NCI-H2107 (cell line): ENCODE results near the gene ITGB6.

Source experiments
- DNase-seq: peaks from one replicate; lab custom pipeline; 2025; lab: John Stamatoyannopoulos, UW

The ITGB6 gene

GRCh38 chr2:160221391-160222276 is 21.6 kb upstream of the ITGB6 start:
- no peak for DNase-seq

GRCh38 chr2:160220545-160221009 is 20.5 kb upstream of the ITGB6 start:
- no peak for DNase-seq

GRCh38 chr2:160220026-160220425 is 20.0 kb upstream of the ITGB6 start:
- no peak for DNase-seq

- no peak for DNase-seq
Observed at GRCh38 chr2:160214461-160215445, 14.7 kb upstream of the ITGB6 start.

DNA sequence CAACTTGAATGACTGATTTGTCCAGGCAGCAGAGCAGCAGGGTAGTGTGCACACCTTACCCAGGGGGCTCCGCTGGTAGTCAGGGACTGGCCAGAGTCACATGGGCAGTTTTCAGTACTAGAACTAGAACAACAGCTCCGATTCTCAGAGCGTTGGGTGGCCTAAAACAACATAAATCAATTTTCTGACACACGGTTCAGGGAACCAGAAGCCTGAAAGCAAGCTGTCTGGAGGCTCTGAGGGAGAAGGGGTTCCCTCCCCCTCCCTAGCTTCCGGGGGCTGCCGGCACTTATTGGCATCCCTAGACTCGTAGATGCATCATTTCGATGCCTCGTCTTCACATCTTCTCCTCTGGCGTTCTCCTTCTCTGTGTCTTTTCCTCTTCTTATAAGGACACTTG is 13.4 kb upstream of the ITGB6 start:
- DNase-seq: no peak

GRCh38 chr2:160210599-160211138 is 10.6 kb upstream of the ITGB6 start:
- no peak for DNase-seq

GRCh38 chr2:160209516-160209856 is 9.4 kb upstream of the ITGB6 start:
- no peak for DNase-seq

DNA sequence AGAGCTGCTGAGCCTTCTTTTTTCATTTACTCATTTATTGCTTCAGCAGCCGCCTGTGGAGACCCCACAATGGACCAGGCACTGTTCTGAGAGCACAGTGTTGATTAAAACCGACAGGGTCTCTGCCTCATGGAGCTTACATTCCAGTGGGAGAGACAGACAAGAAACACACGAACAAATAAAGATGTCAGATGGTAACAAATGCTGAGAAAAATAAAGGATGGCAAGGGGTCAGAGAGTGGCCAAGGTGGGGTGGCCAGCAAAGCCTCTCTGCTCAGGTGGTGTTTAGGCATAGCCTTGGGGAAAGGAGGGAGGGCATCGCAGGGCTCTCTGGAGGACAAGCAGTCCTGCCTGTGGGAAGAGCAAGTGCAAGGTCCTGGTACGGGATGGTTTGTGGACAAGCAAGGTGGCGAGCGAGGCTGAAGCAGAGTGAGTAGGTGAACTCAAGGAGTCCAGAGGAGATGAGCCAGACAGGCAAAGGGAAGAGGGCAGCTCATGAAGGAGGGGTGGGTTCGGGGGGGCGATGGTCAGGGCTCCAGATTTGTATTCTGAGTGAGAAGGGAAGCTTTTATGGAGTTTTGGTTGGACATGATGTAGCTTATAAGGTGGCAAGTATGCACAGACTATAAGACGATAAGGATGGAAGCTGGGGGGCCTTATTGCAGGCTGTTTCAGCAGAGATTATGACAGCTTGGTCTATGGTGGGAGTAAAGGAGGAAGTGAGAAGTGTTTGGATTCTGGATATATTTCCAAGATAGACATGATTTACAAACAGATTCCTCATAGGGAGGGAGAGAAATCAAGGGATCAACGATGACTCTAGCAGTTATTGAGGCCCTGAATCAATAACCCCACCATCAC is 8.8 kb upstream of the ITGB6 start:
- DNase-seq: no peak

- DNase-seq: no peak
Observed at GRCh38 chr2:160207804-160208654, 8.0 kb upstream of the ITGB6 start.

DNA sequence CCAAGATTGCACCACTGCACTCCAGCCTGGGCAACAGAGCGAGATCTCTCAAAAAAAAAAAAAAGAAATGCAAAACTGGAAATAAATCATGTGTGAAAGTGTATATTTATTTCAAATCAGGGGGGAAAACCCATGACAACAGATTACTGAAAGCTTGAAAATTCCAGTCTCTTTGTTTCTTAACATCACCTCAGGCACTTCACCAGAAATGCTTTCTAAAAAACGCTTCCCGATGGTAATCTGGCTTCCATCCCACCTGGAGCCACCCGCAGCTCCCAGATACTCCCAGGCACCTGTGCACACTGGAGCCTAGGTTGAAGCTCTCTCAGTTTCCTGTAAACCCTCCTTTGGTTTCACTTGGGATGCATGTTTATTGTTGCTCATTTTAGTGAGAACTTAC is 7.2 kb upstream of the ITGB6 start:
- no peak for DNase-seq

DNA sequence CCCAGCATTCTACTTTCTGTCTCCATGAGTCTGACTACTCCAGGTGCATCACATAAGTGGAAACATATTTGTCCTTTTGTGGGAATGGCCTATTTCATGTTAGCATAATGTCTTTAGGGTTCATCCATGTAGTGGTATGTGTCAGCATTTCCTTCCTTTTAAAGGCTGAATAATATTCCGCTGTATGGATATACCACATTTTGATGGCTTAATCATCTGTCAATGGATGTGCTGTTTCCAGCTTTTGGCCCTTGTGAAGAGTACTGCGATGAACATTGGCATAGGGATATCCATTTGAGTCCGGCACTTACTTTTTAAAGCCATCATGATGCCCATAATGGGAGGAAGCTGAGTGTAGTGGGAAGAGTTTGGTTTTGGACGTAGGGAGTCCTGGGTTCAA is 6.4 kb upstream of the ITGB6 start:
- DNase-seq: no peak

DNA sequence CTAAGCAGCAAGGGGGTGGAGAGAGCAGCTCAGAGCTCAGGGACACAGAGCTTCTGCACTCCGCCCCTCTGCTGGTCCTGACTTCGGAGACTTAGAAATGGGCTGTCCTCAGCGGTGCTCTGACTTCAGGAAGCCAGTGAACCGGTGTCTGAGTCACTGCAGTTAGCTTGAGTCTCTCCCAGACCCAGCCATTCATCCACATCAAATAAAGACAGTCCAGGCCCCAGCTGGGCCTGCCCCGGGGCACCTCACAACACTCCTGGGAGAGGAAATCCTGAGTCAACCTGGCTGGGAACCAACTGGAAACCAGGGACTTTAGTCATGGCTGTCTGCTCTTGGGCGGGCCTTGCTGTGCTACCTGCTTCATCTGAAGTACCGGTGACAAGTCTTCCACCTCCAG is 5.4 kb upstream of the ITGB6 start:
- DNase-seq: no peak

DNA sequence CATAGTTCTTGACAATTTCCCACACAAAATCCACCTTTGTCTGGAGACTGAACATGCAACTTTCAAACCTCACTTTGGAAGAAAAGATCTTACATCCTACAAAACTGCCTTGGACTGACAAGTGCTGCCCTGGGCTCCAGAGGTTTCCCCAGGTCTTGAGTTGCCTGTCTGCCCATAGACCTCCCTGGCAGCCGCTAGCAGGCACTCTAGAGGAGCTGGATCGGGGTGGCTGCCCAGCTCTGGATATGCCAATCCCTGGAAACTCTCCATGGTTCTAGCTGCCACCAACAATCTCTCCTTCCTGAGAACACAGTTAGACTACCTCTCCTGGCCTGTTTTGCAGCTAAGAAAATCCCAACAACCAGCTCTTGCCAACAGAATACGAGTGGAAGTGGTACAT is 3.4 kb upstream of the ITGB6 start:
- no peak for DNase-seq

GRCh38 chr2:160203007-160203406 is 2.9 kb upstream of the ITGB6 start:
- DNase-seq: no peak

DNA sequence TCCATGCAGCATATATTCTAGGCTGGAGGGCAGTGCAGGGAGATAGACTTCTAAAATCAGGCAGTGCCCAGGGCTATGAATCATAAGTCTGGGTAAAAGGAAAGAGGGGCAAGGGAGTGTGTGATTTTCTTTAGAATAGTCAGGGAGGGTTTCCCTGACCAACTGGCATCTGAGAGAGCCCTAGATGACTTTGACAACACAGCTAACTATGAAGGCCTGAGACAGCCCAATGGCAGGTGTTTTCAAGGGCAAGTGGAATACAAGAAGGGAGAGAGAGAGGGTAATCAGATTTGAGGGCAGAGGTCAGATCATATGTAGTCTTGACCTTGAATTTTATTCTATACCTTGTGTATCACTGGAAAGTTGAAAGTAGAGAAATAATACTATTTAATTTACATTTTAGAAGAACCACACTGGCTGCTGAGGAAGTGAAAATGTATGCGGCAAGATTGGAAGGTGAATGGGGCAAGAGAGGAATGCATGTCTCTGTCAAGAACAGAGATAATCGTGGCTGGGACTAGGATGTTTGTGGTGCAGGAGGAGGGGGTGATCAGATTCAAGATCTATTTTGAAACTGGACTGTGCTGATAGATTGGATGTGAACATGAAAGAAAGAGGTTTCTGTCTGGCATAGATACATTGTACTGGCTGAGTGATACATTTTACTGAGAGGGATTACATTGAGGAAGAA is 1.9 kb upstream of the ITGB6 start:
- DNase-seq: no peak

- no peak for DNase-seq
Observed at GRCh38 chr2:160200921-160201320, 849 bp upstream of the ITGB6 start.

GRCh38 chr2:160199053-160199452 is 1.0 kb downstream of the ITGB6 start:
- no peak for DNase-seq

DNA sequence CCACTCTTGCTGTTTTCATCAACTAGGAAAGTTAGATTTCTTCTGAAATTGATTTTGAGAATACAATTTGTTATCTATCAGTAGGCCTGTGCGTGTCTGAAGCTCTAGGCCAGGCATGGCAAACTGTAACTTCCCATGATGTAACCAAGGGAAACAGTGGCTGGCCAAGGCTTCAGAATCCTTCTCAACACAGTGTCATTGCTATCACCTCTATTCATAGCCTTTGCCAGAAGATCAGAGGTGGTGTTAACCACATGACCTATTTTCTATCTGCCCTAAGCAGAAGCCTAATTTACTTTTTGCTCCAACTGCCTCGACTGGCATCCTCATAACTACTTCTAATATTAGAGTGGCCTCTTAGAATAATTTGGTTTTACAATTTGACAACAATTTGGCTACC is 2.5 kb downstream of the ITGB6 start:
- DNase-seq: no peak

GRCh38 chr2:160194946-160195345 is 5.1 kb downstream of the ITGB6 start:
- no peak for DNase-seq

DNA sequence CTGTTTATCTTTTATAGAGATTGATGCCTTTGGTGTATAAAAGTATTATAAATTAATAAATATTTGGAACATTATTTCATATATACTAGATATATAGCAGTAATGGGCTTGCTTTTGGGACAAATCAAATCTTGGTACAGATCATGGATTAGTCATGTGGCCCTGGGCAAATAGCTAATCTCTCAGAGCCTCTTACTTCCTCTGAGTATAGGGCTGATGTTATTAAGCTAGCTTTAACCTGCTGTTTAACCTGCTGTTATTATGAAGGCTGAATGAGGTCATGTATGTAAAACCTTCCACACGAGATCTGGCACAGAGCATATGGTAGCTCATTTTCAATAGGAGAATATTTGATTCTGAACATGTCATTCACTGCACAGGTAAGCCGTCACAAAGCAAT is 5.7 kb downstream of the ITGB6 start:
- no peak for DNase-seq
